ENCODE results near the gene PAN2. TPM values are rescaled to one million over a fixed set of nuclear protein-coding genes. Genes with fewer than 3 reads are reported as not detected.

Gene PAN2
- total RNA-seq, 1 experiment from 2014 or later = 75.0 TPM

DNA sequence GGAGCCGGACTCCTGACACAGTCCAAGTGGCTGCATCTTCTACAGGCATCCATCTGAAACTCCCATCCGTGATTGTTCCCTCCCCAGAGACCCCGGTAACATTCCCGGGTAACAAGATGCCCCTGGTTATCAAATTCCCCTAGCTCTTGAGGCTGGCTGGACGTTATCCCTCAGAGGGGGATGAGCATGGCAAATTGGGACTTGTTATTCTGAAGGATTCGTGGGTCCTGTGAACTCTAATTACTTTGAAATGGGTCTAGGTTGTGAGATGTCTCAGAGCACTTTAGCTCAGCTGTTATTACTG lies 642 bp upstream of the PAN2 start:
- H3K27me3 ChIP-seq (ENCODE audit: insufficient read depth, low read length) = no peaks in the 10 kb centered on the region
- H3K79me2 ChIP-seq (ENCODE audit: insufficient read depth, low read length) = peaks cover 7% of the 10 kb centered on the region
- no peaks in the 10 kb centered on the region for H3K9me3 ChIP-seq (ENCODE audit: control insufficient read depth in 1 of 2, insufficient read depth in 1 of 2, low read depth in 1 of 2, low read length in 2 of 2)
- H3K4me3 ChIP-seq (replicated peaks in 1 of 2; ENCODE audit: low read depth in 1 of 2, low read length in 2 of 2) = peak overlapping the region; percentile 68 to 87
- TSS peak; percentile 99 for BruUV-seq (replicated peaks)
- no peak overlapping the region for H2AFZ ChIP-seq (ENCODE audit: low read depth, low read length, poor library complexity, severe bottlenecking)
- H3K36me3 ChIP-seq (ENCODE audit: control insufficient read depth in 1 of 2, insufficient read depth in 2 of 2, low read length in 2 of 2) = no peaks in the 10 kb centered on the region
- peak overlapping the region; percentile 93 for H3K9ac ChIP-seq (ENCODE audit: low read length)
- peaks cover 11 to 24% of the 10 kb centered on the region in 2 experiments for H3K4me1 ChIP-seq (ENCODE audit: control insufficient read depth in 1 of 2, insufficient read depth in 2 of 2, low read length in 2 of 2)
- no peaks in the 10 kb centered on the region for H4K20me1 ChIP-seq (ENCODE audit: insufficient read depth)
- H3K9me2 ChIP-seq (ENCODE audit: insufficient read depth) = no peaks in the 10 kb centered on the region
- ATAC-seq = 0 out of 2 replicates have a peak, but pooled peaks have one; percentile 3
- ChIA-PET RAD21 (ENCODE audit: low non-redundant PET in 1 of 2, low total read pairs in 2 of 2, uncharacterized antibody in 2 of 2, unreplicated experiment in 2 of 2) (no interaction called here), POLR2A (interaction anchor here (1.4 kb wide), 1 partner anchor 25 kb away, joined by 3 read pairs; the partner anchor contains the start of gene STAT2), CTCF (interaction anchor here (3.1 kb wide), 1 partner anchor 18 kb away, joined by 10 read pairs; the partner anchor contains the start of gene CNPY2)
- peak overlapping the region; percentile 66 for H3K27ac ChIP-seq (ENCODE audit: low read depth, low read length)
- TF ChIP-seq TCF7L2 (IDR thresholded peaks at IDR 0.05; ENCODE audit: borderline replicate concordance, extremely low read depth, insufficient read depth, insufficient read length) = no peak
- no peak for TF ChIP-seq FOSL1 (IDR thresholded peaks at IDR 0.05; ENCODE audit: low read depth)
- no peak for TF ChIP-seq MAX (IDR thresholded peaks at IDR 0.05)
- TF ChIP-seq EZH2 (IDR thresholded peaks at IDR 0.05) = no peak
- no peak for TF ChIP-seq JUND (IDR thresholded peaks at IDR 0.05)
- no peak for TF ChIP-seq ZFX (IDR thresholded peaks at IDR 0.05)
- TF ChIP-seq SIN3A (IDR thresholded peaks at IDR 0.05; ENCODE audit: low read depth) = no peak
- TF ChIP-seq EGR1 (IDR thresholded peaks at IDR 0.05; ENCODE audit: low read depth) = no peak
- no peak for TF ChIP-seq CBX3 (IDR thresholded peaks at IDR 0.05; ENCODE audit: low read depth)
- TF ChIP-seq YY1 (IDR thresholded peaks at IDR 0.05; ENCODE audit: extremely low read depth, insufficient replicate concordance, low read depth, low read length) = no peak
- TF ChIP-seq, protein P1, sequence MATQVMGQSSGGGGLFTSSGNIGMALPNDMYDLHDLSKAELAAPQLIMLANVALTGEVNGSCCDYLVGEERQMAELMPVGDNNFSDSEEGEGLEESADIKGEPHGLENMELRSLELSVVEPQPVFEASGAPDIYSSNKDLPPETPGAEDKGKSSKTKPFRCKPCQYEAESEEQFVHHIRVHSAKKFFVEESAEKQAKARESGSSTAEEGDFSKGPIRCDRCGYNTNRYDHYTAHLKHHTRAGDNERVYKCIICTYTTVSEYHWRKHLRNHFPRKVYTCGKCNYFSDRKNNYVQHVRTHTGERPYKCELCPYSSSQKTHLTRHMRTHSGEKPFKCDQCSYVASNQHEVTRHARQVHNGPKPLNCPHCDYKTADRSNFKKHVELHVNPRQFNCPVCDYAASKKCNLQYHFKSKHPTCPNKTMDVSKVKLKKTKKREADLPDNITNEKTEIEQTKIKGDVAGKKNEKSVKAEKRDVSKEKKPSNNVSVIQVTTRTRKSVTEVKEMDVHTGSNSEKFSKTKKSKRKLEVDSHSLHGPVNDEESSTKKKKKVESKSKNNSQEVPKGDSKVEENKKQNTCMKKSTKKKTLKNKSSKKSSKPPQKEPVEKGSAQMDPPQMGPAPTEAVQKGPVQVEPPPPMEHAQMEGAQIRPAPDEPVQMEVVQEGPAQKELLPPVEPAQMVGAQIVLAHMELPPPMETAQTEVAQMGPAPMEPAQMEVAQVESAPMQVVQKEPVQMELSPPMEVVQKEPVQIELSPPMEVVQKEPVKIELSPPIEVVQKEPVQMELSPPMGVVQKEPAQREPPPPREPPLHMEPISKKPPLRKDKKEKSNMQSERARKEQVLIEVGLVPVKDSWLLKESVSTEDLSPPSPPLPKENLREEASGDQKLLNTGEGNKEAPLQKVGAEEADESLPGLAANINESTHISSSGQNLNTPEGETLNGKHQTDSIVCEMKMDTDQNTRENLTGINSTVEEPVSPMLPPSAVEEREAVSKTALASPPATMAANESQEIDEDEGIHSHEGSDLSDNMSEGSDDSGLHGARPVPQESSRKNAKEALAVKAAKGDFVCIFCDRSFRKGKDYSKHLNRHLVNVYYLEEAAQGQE (IDR thresholded peaks at IDR 0.05; ENCODE audit: low read depth) = no peak
- TF ChIP-seq, protein P2, sequence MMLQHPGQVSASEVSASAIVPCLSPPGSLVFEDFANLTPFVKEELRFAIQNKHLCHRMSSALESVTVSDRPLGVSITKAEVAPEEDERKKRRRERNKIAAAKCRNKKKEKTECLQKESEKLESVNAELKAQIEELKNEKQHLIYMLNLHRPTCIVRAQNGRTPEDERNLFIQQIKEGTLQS (IDR thresholded peaks at IDR 0.05) = no peak
- H3K4me2 ChIP-seq (ENCODE audit: low read length) = peak overlapping the region; percentile 95
- intact Hi-C loops (cut with micrococcal nuclease) = loop anchor here (2.0 to 5.0 kb wide), 2 partner anchors 26 to 128 kb away; partner anchors contain the start of gene STAT2
- DNase-seq (ENCODE audit: low read depth, low spot score) = no peak
